IMR-90 (cell line): ENCODE data around the gene TASP1. TPM values are rescaled to one million over a fixed set of nuclear protein-coding genes. Genes with fewer than 3 reads are reported as not detected.
"Not testable (repeated sequence)": the region's sequence is repeated elsewhere in the genome, so short reads cannot be mapped to it uniquely, and the experiment has no call there.

ENCODE experiments used
- ATAC-seq: fragments of 200-7000 bp; cut with Tn5 transposase; 2 replicates; pipeline ENCODE4 v1.9.1; 2020; ENCODE audit warnings: low read depth, mild to moderate bottlenecking, moderate library complexity
- BruUV-seq: library from RNA; stranded (reverse); fragments of 400-500 nt; replicated peaks from 2 replicates; lab custom pipeline; 2021; lab: Mats Ljungman, UMichigan
- CTCF ChIA-PET: fragments of 300-600 bp; formaldehyde crosslinking; extraction: SDS; loops from one replicate; lab custom pipeline; 2021; ENCODE audit warnings: antibody characterized with exemption; lab: Yijun Ruan, JAX
- POLR2A ChIA-PET: fragments of 300-600 bp; sonication (Branson Sonifier 250); formaldehyde crosslinking; loops from one replicate; lab custom pipeline; 2022; ENCODE audit warnings: antibody characterized with exemption; ENCODE audit not compliant: unreplicated experiment; lab: Charles Lee
- DNase-seq: peaks from one replicate; pipeline ENCODE4 v3.0.0; 2013
- H2AFZ ChIP-seq: replicated peaks from 2 replicates; pipeline ENCODE3; 2013; ENCODE audit warnings: low read length, mild to moderate bottlenecking; ENCODE audit not compliant: poor library complexity
- H2AK5ac ChIP-seq: 2 replicates; pipeline ENCODE4 v1.6.1; 2013; ENCODE audit warnings: low read depth, low read length, inconsistent platforms
- H2AK9ac ChIP-seq: replicated peaks from 2 replicates; pipeline ENCODE3; 2013; ENCODE audit warnings: mild to moderate bottlenecking, low read depth, low read length, moderate library complexity; ENCODE audit not compliant: poor library complexity
- H2BK120ac ChIP-seq: 2 replicates; pipeline ENCODE4 v1.6.1; 2013; ENCODE audit warnings: low read depth, low read length, inconsistent platforms
- H2BK15ac ChIP-seq: 3 replicates; pipeline ENCODE4 v1.6.1; 2013; ENCODE audit warnings: low read depth, low read length, inconsistent platforms
- H2BK20ac ChIP-seq: 2 replicates; pipeline ENCODE4 v1.6.1; 2013; ENCODE audit warnings: low read depth, mild to moderate bottlenecking, inconsistent platforms, low read length, moderate library complexity
- H2BK5ac ChIP-seq: 2 replicates; pipeline ENCODE4 v1.6.1; 2013; ENCODE audit warnings: mild to moderate bottlenecking, low read depth, low read length, inconsistent platforms; ENCODE audit not compliant: poor library complexity, severe bottlenecking
- H3K14ac ChIP-seq: replicated peaks from 2 replicates; pipeline ENCODE4 v1.6.1; 2013; ENCODE audit warnings: low read depth, low read length, inconsistent platforms
- H3K18ac ChIP-seq: 2 replicates; pipeline ENCODE4 v1.6.1; 2013; ENCODE audit warnings: low read depth, low read length, control low read depth
- H3K23ac ChIP-seq: 2 replicates; pipeline ENCODE4 v1.6.1; 2013; ENCODE audit warnings: low read depth, low read length, inconsistent platforms
- H3K27ac ChIP-seq: 2 replicates; pipeline ENCODE4 v1.5.1; 2013; ENCODE audit warnings: mild to moderate bottlenecking, control low read depth, low read length; ENCODE audit not compliant: insufficient read depth
- H3K27me3 ChIP-seq: 2 replicates; pipeline ENCODE4 v1.6.1; 2013; ENCODE audit warnings: low read length; ENCODE audit not compliant: control insufficient read depth, insufficient read depth
- H3K36me3 ChIP-seq: 2 replicates; pipeline ENCODE4 v1.6.1; 2013; ENCODE audit warnings: low read length, mixed read lengths; ENCODE audit not compliant: control insufficient read depth, insufficient read depth
- H3K4ac ChIP-seq: 2 replicates; pipeline ENCODE4 v1.6.1; 2013; ENCODE audit warnings: low read depth, low read length, inconsistent platforms
- H3K4me1 ChIP-seq: 2 replicates; pipeline ENCODE4 v1.6.1; 2013; ENCODE audit warnings: low read length, mixed read lengths; ENCODE audit not compliant: control insufficient read depth, insufficient read depth
- H3K4me2 ChIP-seq: 2 replicates; pipeline ENCODE4 v1.6.1; 2013; ENCODE audit warnings: low read depth, mild to moderate bottlenecking, control low read depth, low read length, moderate library complexity
- H3K4me3 ChIP-seq: 2 replicates; pipeline ENCODE4 v1.5.1; 2013; ENCODE audit warnings: low read depth, mild to moderate bottlenecking, control low read depth, low read length, moderate library complexity; ENCODE audit not compliant: insufficient read depth
- H3K56ac ChIP-seq: 2 replicates; pipeline ENCODE4 v1.6.1; 2013; ENCODE audit warnings: low read length, inconsistent platforms; ENCODE audit not compliant: insufficient read depth; ENCODE audit errors: extremely low read depth
- H3K79me1 ChIP-seq, 2 experiments: 2 replicates each; pipeline ENCODE4 v1.6.1; 2013; ENCODE audit warnings: low read length in 2 of 2, inconsistent platforms in 1 of 2, low read depth in 1 of 2
- H3K9ac ChIP-seq: 2 replicates; pipeline ENCODE4 v1.6.1; 2013; ENCODE audit warnings: low read depth, low read length, control low read depth
- H3K9me1 ChIP-seq: 2 replicates; pipeline ENCODE4 v1.6.1; 2013; ENCODE audit warnings: low read length, inconsistent platforms; ENCODE audit not compliant: insufficient read depth
- H3K9me3 ChIP-seq: 2 replicates; pipeline ENCODE4 v1.6.1; 2013; ENCODE audit warnings: low read length; ENCODE audit not compliant: control insufficient read depth, insufficient read depth
- H4K20me1 ChIP-seq: 2 replicates; pipeline ENCODE4 v1.6.1; 2013; ENCODE audit warnings: low read length, inconsistent platforms; ENCODE audit not compliant: insufficient read depth
- H4K5ac ChIP-seq: 2 replicates; pipeline ENCODE4 v1.6.1; 2013; ENCODE audit warnings: mild to moderate bottlenecking, low read depth, low read length, control low read depth
- H4K8ac ChIP-seq, 2 experiments: 2 replicates each; pipeline ENCODE4 v1.6.1; 2013; ENCODE audit warnings: low read depth in 2 of 2, low read length in 2 of 2, control low read depth in 1 of 2, inconsistent platforms in 1 of 2
- H4K91ac ChIP-seq: 2 replicates; pipeline ENCODE4 v1.6.1; 2013; ENCODE audit warnings: low read depth, low read length, inconsistent platforms; ENCODE audit not compliant: insufficient read depth
- BHLHE40 ChIP-seq: fragments of 150-350 bp; IDR thresholded peaks from 2 replicates; pipeline ENCODE4 v1.6.1; 2016; ENCODE audit warnings: mild to moderate bottlenecking, low read depth, low read length
- MXI1 ChIP-seq: IDR thresholded peaks from 2 replicates; pipeline ENCODE4 v1.6.1; 2012; ENCODE audit warnings: low read depth, mild to moderate bottlenecking, low read length, moderate library complexity, borderline replicate concordance
- SMC3 ChIP-seq: fragments of 150-350 bp; IDR thresholded peaks from 2 replicates; pipeline ENCODE4 v1.6.1; 2016; ENCODE audit warnings: low read depth, mild to moderate bottlenecking, antibody characterized with exemption, low read length, moderate library complexity
- WGBS, 2 experiments: methylation state at CpG; one replicate each; pipeline versions ENCODE4 v1.1.5 to v1.1.7; 2013; ENCODE audit warnings: missing lambda C conversion rate in 2 of 2; ENCODE audit not compliant: insufficient read length in 1 of 2; ENCODE audit errors: extremely low coverage in 2 of 2; 5-methylcytosine and 5-hydroxymethylcytosine counted together
- dilution Hi-C: fragments of 300-500 bp; cut with HindIII; formaldehyde crosslinking; loops from one replicate; pipeline ENCODE4 v1.14.3; 2018; ENCODE audit warnings: low sequenced_read_pairs; ENCODE audit not compliant: unreplicated experiment
- in situ Hi-C: fragments of 300-500 bp; cut with MboI; formaldehyde crosslinking; loops from 3 replicates; pipeline ENCODE4 v1.14.3; 2019; ENCODE audit warnings: low sequenced_read_pairs, inconsistent platforms, mixed read lengths
- intact Hi-C: fragments of 100-400 bp; cut with micrococcal nuclease; formaldehyde crosslinking; loops from 2 replicates; pipeline ENCODE4 v1.10.0; 2022
- polyA plus RNA-seq, 3 experiments: library from polyadenylated mRNA; depleted of rRNA; stranded (reverse); fragments of >200 nt; gene quantifications; 2 replicates each; pipeline ENCODE4 v1.2.3, GENCODE V29; 2012; ENCODE audit warnings: low replicate concordance in 1 of 3
- total RNA-seq: library from RNA; depleted of rRNA; stranded (reverse); fragments of >200 nt; gene quantifications from 2 replicates; pipeline ENCODE4 v1.2.3, GENCODE V29; 2012
- TF ChIP-seq, protein P1 (sequence below): fragments of 150-350 bp; IDR thresholded peaks from 2 replicates; pipeline ENCODE4 v1.6.1; 2016; ENCODE audit warnings: low read depth, mild to moderate bottlenecking, low read length, moderate library complexity, borderline replicate concordance

The TASP1 gene
- total and polyA plus RNA-seq, 2 of the 4 experiments (the other 2 are of a cell fraction) = 3.9 to 7.9 TPM

DNA sequence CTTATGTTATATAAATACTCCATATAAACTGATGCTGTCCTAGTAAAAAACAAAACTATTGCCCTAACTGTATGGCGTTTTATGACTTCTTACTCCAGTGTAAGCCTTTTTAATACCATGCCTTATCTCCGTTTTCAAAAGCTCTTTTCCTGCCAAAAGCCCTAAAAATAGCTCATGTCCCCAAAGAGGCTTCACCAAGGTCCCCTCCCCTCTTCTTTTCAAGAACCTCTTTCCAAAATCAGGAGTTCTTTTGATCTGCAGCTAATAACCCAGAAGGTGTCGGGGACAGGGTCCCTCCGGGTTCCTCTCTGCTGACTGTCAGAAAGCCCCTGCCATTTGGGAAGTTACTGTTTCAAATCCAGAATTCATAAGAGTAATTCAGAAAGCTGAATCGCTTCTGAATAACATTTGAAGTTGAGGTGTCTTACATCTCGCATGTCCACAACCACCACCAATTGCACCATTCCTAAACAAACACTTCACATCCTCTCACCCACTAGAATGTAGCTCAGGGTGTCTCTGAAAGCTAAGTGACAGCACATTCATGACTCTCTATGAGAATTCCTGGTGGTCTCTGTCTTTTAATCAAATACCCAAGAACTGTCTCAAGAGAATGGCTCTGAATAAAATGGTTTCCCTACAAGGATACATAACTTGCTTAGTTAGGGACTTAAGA lies 13.3 kb downstream of the TASP1 start:
- TF ChIP-seq BHLHE40 (no peak), MXI1 (no peak), SMC3 (no peak)
- TF ChIP-seq, protein P1, sequence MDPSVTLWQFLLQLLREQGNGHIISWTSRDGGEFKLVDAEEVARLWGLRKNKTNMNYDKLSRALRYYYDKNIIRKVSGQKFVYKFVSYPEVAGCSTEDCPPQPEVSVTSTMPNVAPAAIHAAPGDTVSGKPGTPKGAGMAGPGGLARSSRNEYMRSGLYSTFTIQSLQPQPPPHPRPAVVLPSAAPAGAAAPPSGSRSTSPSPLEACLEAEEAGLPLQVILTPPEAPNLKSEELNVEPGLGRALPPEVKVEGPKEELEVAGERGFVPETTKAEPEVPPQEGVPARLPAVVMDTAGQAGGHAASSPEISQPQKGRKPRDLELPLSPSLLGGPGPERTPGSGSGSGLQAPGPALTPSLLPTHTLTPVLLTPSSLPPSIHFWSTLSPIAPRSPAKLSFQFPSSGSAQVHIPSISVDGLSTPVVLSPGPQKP = no peak
- in situ Hi-C loops = no loop called here

GRCh38 chr20:13619415-13619814 lies 19.3 kb downstream of the TASP1 start:
- H3K9me3 ChIP-seq, H3K14ac ChIP-seq, H3K9ac ChIP-seq, H3K23ac ChIP-seq, H2BK15ac ChIP-seq, H3K4me1 ChIP-seq, H3K79me1 ChIP-seq, POLR2A ChIA-PET, H4K91ac ChIP-seq, H3K56ac ChIP-seq, intact Hi-C loops, H3K27me3 ChIP-seq, H4K20me1 ChIP-seq, dilution Hi-C loops, H2BK20ac ChIP-seq, H2AK5ac ChIP-seq, H3K9me1 ChIP-seq, H3K18ac ChIP-seq, H2AFZ ChIP-seq, H3K4me3 ChIP-seq, H2BK5ac ChIP-seq, H2AK9ac ChIP-seq, H3K27ac ChIP-seq, H4K8ac ChIP-seq, H2BK120ac ChIP-seq, in situ Hi-C loops, CTCF ChIA-PET, H3K4me2 ChIP-seq, H4K5ac ChIP-seq, H3K4ac ChIP-seq, H3K36me3 ChIP-seq, BruUV-seq: not testable (repeated sequence)
- ATAC-seq (peak; percentile 51; the same call in 1 of the 2 replicates), DNase-seq (peak; percentile 41)
- no CpG with 5 or more reads among the region's 1 CpG for WGBS, 2 experiments

More for the DNA sequence above, 13.3 kb downstream of the TASP1 start:
- Histone ChIP-seq H3K56ac (no peak overlapping the region), H2BK20ac (no peak overlapping the region), H3K18ac (no peak overlapping the region), H3K23ac (no peak overlapping the region), H3K36me3 (no peaks in the 10 kb centered on the region), H2AK9ac (no peak overlapping the region), H2BK120ac (no peak overlapping the region), H3K4me2 (no peak overlapping the region), H3K4ac (no peak overlapping the region), H3K27me3 (no peaks in the 10 kb centered on the region), H3K9me3 (no peaks in the 10 kb centered on the region), H2BK15ac (no peak overlapping the region), H2BK5ac (no peak overlapping the region), H4K8ac (no peak overlapping the region), H3K27ac (no peak overlapping the region), H3K4me1 (no peaks in the 10 kb centered on the region; the same call in 1 of the 2 replicates), H3K14ac (no peak overlapping the region), H4K91ac (no peak overlapping the region), H2AK5ac (no peak overlapping the region), H4K20me1 (no peaks in the 10 kb centered on the region), H3K79me1 (0 out of 4 replicates have a peak, but pooled peaks cover 3 to 5% of the 10 kb centered on the region in 2 experiments), H3K4me3 (no peak overlapping the region), H3K9me1 (no peaks in the 10 kb centered on the region; the same call in 1 of the 2 replicates), H4K5ac (no peak overlapping the region), H2AFZ (no peak overlapping the region), H3K9ac (no peak overlapping the region)
- no TSS peak for BruUV-seq
- intact Hi-C loops = no loop called here
- dilution Hi-C loops = no loop called here
- DNase-seq (peak; percentile 16), ATAC-seq (peak; percentile 32; the same call in 1 of the 2 replicates)
- 64% methylated on average over 2 of the region's 6 CpGs; no CpG with 5 or more reads in 1 of the 2 experiments for WGBS, 2 experiments
- ChIA-PET POLR2A (no interaction called here), CTCF (no interaction called here)
